ENCODE measurements around the gene SUMO1.

SUMO1 gene

DNA sequence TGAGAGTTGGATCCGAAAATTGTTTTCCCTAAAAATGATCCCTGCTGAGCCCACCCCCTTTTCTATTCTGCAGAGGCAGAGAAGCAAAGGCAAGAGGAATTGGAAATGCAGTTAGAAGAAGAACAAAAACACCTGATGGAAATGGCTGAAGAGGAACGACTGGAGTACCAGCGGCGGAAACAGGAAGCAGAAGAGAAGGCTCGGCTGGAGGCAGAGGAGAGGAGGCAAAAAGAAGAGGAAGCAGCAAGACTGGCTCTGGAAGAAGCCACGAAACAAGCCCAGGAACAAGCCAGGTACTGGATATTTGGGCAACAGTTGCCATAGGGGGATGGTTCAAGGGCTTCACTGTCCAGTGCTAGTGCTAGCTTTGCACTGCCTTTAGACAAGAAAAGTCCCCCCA is 41.7 kb downstream of the SUMO1 start:
- no peak for DNase-seq

DNA sequence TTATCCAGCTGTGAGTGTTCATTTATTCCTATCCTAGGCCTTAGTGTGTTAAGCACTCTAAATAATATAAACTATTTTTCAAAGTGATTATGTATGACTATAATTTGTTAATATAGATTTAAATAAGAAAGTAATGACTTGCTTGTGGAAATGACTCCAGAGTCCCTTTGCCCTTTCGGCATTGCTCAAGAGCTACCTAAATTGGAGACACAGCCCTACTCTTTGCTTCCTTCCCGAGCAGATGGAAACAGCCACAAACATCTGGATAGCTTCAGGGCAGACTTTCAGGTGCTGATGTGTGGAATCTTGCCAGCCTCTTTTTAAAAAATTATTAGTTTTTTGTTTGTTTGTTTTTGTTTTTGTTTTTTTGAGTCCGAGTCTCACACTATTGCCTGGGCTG is 44.0 kb downstream of the SUMO1 start:
- no peak for DNase-seq

DNA sequence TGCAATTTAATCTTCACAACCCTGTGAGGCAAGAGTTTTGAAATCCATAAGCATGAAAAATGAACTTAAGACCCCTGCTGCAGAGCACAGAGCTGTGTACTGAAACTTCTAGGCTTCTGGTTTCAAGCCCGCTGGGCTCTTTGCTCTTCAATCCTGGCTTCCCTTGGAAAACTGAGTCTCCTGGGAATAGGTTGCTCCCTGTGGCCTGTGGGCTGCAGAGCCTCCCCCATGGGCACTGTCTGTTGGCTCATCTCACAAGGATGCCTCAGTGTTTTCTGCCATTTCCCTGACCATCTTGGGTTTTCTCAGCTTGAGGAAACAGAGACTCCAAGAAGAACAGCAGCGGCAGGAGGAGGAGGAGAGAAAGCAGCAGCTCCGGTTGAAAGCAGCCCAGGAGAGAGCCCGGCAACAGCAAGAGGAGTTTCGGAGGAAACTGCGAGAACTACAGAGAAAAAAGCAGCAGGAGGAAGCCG is 44.5 kb downstream of the SUMO1 start:
- no peak for DNase-seq

DNA sequence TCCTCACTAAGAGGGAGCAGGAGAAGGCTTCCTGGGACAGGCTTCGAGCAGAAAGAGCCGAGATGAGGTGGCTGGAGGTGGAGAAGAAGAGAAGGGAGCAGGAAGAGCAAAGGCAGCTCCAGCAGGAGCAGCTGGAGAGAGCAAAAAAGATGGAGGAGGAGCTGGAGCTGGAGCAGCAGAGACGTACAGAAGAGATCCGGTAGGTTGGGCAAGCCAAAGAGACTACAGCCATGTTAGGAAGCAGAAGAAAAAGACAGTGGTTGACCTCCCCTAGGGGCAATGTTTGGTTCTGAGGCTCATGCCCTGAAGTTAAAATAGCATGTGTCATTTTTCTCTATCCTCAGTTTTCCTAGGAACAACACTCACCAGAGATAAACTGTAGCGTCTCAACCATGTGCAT is 45.1 kb downstream of the SUMO1 start:
- DNase-seq: no peak

DNA sequence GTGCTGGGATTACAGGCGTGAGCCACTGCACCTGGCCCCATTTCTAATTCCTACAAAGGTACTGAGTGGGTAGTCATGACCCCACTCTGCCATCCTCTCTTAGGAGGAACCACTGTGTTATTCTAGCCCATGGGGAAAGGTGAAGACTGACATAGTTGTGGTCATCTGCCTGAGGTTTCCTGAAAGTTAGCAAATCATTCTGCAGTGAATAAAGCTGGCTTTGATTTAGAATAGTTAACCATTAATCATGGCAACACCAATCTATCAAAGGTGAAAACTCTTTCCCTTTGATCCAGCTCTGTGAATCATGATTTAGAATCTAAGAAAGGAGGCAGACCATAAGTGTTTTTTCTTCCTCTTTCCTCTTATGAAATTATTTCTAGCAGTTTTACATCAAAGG is 50.8 kb downstream of the SUMO1 start:
- no peak for DNase-seq

DNA sequence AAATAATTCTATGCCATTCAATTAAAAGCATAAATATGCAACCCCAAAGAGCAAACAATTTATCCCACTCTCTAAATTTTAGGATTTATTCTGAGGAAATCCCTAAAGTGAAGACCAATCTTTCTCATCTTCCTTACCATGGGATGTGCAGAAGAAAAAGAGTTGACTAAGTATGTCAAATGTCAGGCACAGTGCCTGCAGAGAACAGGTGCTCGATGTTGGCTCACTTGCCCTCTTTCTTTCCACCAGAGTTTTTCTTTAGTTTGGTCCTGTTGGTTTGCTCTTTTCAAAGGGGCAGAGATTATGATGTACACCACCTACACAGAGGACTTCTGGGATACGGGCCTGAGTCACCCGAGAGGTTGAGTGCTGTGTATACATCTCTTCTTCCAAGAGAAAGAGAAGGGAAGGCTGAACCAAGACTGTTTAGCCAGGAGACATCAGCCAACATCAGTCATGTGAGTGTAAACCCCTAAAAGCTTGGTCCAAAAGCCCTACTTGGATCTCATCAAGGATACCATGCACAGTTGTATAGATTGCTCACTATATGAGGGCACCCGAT is 51.7 kb downstream of the SUMO1 start:
- DNase-seq: no peak

DNA sequence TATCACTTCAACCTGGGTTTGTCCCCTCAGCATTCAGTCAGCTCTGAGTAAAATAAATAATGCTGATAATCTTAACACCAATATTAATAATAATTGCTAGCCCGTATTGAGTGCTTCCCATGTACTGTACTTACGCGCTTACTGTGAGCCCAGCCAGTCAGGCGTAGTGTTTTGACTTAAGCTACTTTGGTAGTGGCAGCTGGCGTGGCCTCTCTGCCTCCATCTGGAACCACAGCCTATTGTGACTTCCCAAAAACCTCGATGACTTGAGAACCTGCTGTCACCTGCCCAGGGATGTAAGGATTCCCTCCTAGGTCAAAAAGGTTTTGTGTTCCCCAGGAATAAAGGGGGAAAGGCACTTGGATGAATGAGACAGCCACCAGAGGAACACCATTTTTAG is 53.2 kb downstream of the SUMO1 start:
- no peak for DNase-seq

DNA sequence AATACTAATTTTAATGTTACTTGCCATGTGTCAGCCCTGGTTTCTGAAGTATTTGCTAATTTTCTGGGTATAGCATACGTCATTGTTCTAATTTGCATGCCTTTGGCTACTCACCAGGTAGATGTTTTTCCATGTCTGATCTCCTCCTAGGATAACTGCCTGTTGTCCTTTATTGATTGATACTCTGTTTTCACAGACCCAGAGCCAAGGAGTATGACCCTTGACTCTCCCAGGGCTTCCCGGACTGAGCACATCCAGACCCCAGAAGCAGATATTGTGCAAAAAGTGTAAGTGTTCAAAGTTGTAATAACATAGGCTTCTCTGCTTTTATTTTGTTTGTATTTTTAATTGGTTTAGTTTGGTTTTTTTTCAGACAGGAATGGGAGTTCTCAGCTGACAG is 53.8 kb downstream of the SUMO1 start:
- DNase-seq: no peak

DNA sequence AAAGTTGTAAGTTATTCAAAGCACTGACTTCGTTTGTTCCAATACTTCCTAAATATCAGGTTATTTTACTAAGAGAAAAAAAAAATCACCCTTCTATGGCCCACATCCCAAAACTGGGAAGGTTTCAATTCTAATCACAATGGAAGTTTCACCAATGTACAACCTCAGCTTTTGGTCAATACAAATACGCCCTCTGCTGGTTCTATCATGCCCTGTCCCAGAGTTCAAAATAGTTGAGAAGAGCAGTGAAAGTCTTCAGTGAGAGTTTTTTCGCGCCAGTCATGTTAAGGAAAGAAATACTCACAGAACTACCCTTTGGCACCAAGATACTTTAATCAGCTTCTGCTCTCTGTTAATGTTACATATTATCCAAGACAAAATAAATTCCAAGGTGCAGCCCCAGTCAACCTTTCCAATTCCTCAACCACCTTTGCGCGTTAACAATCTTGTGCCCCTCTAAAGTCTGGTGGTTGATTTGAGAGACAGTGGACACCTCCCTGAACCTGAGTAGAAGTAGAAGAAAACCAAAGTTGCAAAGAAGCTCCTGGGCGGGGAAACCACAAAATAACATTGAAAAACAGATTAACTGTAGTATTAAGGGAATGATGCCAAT is 59.9 kb downstream of the SUMO1 start:
- peak; percentile 17 for DNase-seq

DNA sequence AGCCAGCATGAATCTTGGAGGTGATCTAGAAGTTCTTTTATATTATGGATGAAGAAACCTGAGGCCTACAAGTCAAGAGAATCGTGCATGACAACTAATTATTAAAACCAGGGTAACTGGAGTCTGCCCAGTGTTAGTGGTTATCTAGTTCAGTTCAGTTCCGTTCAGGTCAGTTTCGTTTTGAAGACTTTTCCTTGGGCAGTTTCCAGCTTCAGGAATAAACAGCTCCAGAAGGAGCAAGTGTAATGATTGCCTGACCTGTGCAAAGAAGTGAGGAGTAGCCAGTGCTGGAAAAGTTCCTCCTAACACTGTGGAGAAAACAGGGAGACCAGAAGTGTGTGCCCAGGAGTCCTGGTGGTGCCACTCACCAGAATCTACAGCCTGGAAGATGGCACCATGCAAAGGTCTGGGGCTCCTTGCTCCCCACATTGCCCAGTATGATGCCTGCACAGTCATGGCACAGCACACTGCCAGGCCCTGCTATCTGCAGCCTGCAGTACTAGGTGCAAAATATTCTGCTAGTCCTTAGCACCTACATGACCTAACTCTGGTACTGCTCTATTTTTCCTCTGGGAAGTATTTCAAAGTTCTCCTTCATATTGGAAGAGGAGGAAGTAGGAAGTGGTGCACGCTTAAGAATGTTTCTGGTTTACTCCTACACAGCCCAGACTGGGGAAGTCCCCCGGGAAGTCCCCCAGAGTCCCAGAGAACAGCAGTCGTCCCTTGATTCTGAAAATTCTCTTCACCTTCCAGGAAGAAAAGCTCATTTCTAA is 65.8 kb downstream of the SUMO1 start:
- DNase-seq: peak; percentile 20

DNA sequence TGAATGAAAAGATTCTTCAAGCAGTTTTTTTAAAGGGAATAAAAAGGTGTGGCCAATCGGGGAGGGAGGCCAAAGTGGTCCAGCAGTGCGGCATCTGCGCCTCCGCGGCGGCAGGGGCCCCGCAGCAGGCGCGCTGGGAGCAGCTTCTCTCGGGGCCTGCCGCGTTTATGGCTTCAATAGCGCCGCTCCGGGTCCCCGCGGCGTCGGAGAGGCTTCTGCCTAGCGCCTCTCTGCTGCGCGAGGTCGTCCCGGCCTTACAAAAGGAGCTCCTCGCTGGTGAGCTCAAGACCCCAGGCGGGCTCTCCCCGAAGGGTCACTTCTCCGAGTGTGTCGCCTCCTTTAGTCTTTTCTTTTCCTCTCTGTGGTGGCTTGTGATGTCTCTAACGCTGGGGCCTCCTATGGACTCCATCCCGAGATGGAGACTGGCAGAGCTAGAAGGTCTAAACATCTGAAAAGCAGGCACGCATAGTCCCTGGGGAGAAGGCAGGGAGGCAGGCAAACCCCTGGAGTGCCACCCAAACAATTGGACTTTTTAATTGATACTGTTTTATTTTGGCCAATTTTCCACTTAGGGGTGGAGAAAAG is 67.1 kb downstream of the SUMO1 start:
- no peak for DNase-seq

DNA sequence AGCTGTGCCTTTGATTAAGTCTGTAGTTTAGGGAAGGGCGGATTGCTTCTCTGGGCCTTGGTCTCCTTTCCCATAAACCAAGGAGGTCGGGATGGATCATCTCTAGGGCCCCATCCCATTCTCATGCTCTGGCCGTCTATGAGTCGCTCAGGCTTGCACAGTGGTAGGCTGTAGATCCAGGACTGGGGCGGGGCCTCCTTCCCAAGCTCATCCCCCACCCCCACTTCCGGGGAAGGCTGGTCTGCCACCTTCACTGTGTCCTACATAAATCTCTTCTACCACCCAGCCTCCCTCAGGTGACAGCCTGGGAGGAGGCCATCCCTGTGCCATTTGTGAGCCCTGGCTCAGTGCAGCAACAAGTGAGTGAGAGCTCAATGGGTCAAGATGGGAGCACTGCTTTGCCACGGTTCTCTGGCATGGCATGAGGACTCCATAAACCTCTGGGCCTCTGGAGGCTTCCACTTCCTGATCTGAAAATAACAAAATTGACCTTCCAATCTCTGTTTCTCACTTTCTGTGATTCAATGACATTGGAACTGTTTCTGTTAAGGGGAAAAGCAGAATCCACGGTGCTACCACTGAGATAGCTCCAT is 68.5 kb downstream of the SUMO1 start:
- no peak for DNase-seq

DNA sequence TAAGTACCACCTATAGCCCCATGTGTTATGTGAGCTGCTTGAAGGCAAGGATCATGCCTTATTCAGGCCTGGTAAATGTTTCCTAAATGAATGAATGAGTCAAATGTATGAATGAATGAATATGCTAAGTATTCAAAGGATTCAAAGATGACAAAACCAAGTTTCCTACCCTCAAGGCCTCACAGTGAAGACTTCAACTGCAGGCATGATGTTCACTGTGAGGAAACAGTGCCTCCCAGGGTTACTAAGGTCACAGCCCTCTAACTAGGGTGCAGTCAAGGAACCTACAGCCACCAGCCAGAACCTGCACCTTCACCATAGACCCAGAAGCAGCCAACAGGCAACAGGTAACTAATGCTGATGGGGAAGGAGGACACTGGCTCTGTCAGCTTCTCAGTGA is 69.3 kb downstream of the SUMO1 start:
- no peak for DNase-seq

DNA sequence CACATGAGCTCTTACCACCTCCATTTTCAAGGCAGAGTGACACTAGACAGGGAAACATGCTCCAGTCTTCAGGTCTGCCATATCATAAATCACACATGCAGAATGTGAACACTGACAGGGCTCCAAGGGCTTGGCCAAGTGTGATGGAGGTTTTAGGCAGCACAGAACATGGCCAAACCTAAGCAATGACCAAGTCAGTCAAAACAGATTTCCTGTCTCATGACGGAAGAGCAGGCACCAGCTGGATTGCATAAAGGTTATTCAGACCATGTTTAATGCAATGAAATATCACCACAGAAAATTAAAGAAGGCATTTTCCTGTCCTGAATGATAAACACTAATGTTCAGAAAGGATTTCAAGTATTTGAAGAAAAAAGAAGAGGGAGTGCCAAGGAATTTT is 72.5 kb downstream of the SUMO1 start:
- DNase-seq: no peak

DNA sequence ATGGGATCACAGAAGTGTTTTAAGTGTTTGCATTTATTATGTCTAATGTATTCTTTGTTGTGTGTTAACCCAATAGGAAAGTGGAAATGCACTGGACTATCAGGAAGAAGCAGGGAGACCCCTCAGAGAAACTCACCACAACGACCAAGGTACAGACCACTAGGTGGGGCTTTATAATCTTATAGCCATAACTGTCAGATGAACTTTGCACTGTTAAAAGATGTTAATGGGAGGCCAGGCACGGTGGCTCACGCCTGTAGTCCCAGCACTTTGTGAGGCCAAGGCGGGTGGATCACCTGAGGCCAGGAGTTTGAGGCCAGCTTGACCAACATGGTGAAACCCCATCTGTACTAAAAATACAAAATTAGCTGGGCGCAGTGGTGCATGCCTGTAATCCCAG is 73.2 kb downstream of the SUMO1 start:
- no peak for DNase-seq

DNA sequence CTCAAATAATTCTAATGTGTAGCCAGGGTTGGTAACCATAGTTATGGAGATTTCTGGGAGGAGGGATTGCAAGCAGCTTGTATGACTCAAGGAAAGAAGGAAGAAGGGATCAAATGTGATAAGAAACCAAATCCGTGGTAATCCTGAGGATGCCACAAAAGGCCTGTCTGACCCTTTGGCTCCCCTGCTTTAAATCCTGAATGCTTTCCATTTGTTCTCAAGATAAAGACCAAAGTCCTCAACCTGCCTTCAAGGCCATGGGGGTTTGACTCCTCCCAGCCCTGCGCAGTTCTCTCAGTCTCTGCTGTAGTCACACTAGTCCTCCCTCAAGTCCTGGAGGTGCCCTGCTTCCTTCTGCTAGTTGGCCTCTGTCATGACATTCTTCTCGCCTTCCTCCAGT is 74.0 kb downstream of the SUMO1 start:
- DNase-seq: no peak

DNA sequence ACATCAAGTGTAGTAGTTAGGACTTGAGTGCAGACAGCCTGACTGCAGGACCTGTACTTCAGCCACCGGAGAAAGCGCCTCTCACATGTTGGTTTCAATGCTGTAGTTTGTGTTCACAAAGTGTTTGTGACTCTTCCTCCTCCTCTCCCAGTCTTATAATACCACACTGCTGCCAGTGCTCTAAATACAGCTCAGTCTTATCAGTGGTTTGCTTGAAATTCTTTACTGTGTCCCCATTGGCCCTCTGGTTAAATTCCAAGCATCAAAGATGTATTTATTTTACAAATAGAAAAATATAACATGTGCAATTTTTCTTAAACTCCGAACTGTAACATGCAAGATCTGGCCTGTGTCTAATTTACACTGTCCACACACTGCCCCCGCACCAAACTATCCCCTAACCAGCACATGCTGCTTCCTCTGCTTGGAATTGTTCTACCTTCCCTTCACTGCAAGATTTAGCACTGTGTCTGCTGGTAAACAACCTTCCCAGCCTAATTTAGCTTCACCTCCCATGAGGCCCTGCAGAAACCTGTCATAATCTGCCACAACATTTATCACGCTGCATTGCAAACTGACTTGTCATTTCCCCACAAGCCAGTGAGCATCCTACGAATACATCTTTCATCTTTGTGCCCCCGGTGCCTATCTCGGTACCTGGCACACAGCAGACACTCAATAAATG is 77.1 kb downstream of the SUMO1 start:
- no peak for DNase-seq

DNA sequence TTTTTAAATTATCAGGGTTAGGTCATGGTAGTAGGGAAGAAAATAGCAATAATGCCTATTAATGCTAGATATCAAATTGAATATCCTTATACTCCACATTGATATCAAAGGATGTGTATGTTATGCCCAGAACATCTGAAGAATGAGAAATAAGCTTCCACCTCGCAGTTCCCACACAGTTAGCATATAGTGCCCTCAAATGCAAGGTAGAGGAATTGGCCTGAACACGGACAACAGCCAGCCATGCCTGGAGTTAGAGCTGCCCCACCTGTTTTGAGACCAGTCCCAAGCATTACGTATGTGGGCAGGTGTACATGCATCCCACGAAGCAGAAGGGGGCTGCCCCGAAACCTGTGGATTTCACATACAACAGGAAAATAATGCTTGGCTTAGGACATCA is 79.6 kb downstream of the SUMO1 start:
- no peak for DNase-seq

DNA sequence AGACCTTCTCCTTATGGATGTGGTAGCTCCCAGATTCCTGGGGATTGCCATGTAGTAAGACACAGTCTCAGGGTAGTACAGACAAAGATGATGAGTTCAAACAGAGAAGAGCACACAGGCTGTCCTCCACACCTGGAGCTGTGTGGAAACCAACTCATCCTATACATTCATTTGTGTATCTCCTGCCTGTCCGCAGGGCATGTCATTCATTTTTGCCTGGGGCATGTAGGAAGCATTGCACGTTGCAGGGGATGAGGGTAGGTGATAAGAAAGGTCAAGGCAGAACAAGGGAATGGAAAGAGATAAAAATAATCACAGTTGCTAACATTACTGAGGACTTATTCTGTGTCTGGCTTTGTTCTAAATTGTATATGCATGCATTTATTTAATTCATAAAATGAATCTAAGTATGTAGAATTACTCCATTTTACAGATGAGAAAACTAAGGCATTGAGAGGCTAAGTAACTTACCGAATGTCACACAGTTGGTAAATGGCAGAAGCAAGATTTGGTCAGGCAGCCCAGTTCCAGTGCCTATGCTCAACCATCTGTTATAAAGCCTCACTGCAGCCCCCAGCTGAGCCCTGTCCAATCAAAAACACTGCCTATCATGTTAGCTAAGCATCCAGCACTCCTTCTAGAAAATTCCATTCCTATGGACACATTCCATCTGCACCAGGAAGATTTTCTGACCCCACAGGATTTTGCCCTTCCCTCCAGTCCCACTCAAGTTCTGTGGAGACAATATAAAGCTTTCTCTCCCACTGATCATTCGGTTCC is 81.0 kb downstream of the SUMO1 start:
- DNase-seq: no peak
